K562 (cell line): ENCODE data around the gene MICAL2. TPM values are rescaled to one million over a fixed set of nuclear protein-coding genes. Genes with fewer than 3 reads are reported as not detected.

Experiments used
- GABPA ChIP-seq: fragments of 200-800 bp; sonication (Bioruptor generic); conservative IDR thresholded peaks from 2 replicates; pipeline ENCODE4 v1.6.1; 2016; ENCODE audit warnings: low read depth, missing genetic modification characterization, missing compliant biosample characterization
- GABPB1 ChIP-seq: sonication (generic); formaldehyde crosslinking; IDR thresholded peaks from 2 replicates; pipeline ENCODE4 v1.8.0; 2022; ENCODE audit warnings: mild to moderate bottlenecking, missing genetic modification reagents
- HDAC6 ChIP-seq: IDR thresholded peaks from 2 replicates; pipeline ENCODE4 v1.6.1; 2012; ENCODE audit warnings: low read depth, mild to moderate bottlenecking, control low read depth, inconsistent platforms, low read length, moderate library complexity
- KAT7 ChIP-seq: sonication (generic); formaldehyde crosslinking; IDR thresholded peaks from 2 replicates; pipeline ENCODE4 v1.8.0; 2022; ENCODE audit warnings: missing genetic modification reagents, mild to moderate bottlenecking, borderline replicate concordance
- KLF1 ChIP-seq: fragments of 450-650 bp; IDR thresholded peaks from 2 replicates; pipeline ENCODE4 v1.6.1; 2016; ENCODE audit warnings: missing genetic modification characterization, missing compliant biosample characterization
- MEF2D ChIP-seq: conservative IDR thresholded peaks from 2 replicates; pipeline ENCODE4 v1.6.1; 2016; ENCODE audit warnings: low read depth, missing genetic modification characterization, missing compliant biosample characterization
- MTA3 ChIP-seq: fragments of 450-650 bp; formaldehyde crosslinking; IDR thresholded peaks from 2 replicates; pipeline ENCODE4 v1.6.1; 2017; ENCODE audit warnings: mild to moderate bottlenecking, borderline replicate concordance
- NCOA1 ChIP-seq: fragments of 450-650 bp; IDR thresholded peaks from 2 replicates; pipeline ENCODE4 v1.6.1; 2016; ENCODE audit warnings: low read depth
- NR3C1 ChIP-seq: sonication (generic); formaldehyde crosslinking; IDR thresholded peaks from 2 replicates; pipeline ENCODE4 v1.8.1; 2022; ENCODE audit warnings: missing genetic modification reagents
- RAD21 ChIP-seq, 2 experiments: fragments of 250-450 bp in 1 of 2; fragments of 450-650 bp in 1 of 2; sonication (Bioruptor Pico) in 1 of 2; formaldehyde crosslinking in 1 of 2; IDR thresholded peaks in 1 of 2; conservative IDR thresholded peaks in 1 of 2; 2 replicates each; pipeline versions ENCODE4 v1.4.0 to v1.8.0; 2020 to 2022; ENCODE audit warnings: mild to moderate bottlenecking in 2 of 2, moderate library complexity in 1 of 2
- RBM22 ChIP-seq: fragments of 200-400 bp; formaldehyde crosslinking; IDR thresholded peaks from 2 replicates; pipeline ENCODE4 v1.6.1; 2018; ENCODE audit warnings: low read length, low read depth; ENCODE audit not compliant: poor library complexity, severe bottlenecking
- RBM25 ChIP-seq: fragments of 200-400 bp; formaldehyde crosslinking; IDR thresholded peaks from 2 replicates; pipeline ENCODE4 v1.6.1; 2018; ENCODE audit warnings: low read length, low read depth, moderate library complexity; ENCODE audit not compliant: severe bottlenecking
- TEAD2 ChIP-seq: fragments of 450-650 bp; IDR thresholded peaks from 2 replicates; pipeline ENCODE4 v1.6.1; 2016; ENCODE audit warnings: missing genetic modification characterization, control low read depth, missing compliant biosample characterization
- ZBED1 ChIP-seq: IDR thresholded peaks from 2 replicates; pipeline ENCODE4 v1.6.1; 2014
- ZBTB34 ChIP-seq: fragments of 250-450 bp; sonication (Bioruptor Pico); IDR thresholded peaks from 2 replicates; pipeline ENCODE4 v1.8.0; 2021; ENCODE audit warnings: mild to moderate bottlenecking, moderate library complexity
- polyA plus RNA-seq, 8 experiments: library from polyadenylated mRNA; depleted of rRNA in 4 of 8; stranded (reverse) in 5 of 8; unstranded in 3 of 8; fragments of >200 nt; fragmentation: Nextera tagmentation in 2 of 8; fragmentation: Illumina TruSeq in 1 of 8; extraction: Ambion mirVana in 2 of 8; extraction: Trizol in 1 of 8; gene quantifications; 2 replicates each; pipeline versions ENCODE4 v1.2.1 to v1.2.3, GENCODE V29; 2011 to 2014; ENCODE audit warnings: inconsistent platforms in 1 of 8, missing spikeins in 1 of 8
- total RNA-seq, 7 experiments: library from RNA; depleted of rRNA in 6 of 7; stranded (reverse); fragments of >200 nt in 6 of 7; fragmentation: Illumina TruSeq in 2 of 7; extraction: Trizol in 2 of 7; gene quantifications; 2 replicates each; pipeline versions ENCODE4 v1.2.1 to v1.2.3, GENCODE V29; 2011 to 2021; ENCODE audit warnings: low replicate concordance in 1 of 7
- TF ChIP-seq, protein P1 (sequence below), 2 experiments: fragments of 450-650 bp in 1 of 2; IDR thresholded peaks; 2 replicates each; pipeline ENCODE4 v1.6.1; 2011 to 2017; ENCODE audit warnings: low read depth in 2 of 2, antibody characterized with exemption in 1 of 2, borderline replicate concordance in 1 of 2, low read length in 1 of 2, mild to moderate bottlenecking in 1 of 2, mixed read lengths in 1 of 2; ENCODE audit not compliant: control insufficient read depth in 1 of 2
- TF ChIP-seq, protein P2 (sequence below): fragments of 150-350 bp; conservative IDR thresholded peaks from 2 replicates; pipeline ENCODE4 v1.6.1; 2014; ENCODE audit warnings: low read length

MICAL2 gene
- total and polyA plus RNA-seq, 9 of the 15 experiments (the other 6 are each of a cell fraction or from before 2014, with no cell fraction given) = 4.7 to 64.2 (median 33.6) TPM

GRCh38 chr11:12149672-12150225, 39.4 kb downstream of the MICAL2 start (continued):
- TF ChIP-seq MEF2D (peak; percentile 49; the same call in 1 of the 2 replicates), ZBED1 (peak; percentile 51; the same call in 1 of the 2 replicates), HDAC6 (no peak), GABPA (no peak), RAD21 (CRISPR knock-in tag; conservative IDR thresholded peaks at IDR 0.05 in 1 of 2, IDR thresholded peaks at IDR 0.05 in 1 of 2) (peak in 1 of 2 experiments; percentile 20; a peak in 3 of 4 replicates), KAT7 (CRISPR knock-in tag) (no peak), NR3C1 (CRISPR knock-in tag) (no peak), TEAD2 (tag) (no peak), NCOA1 (peak; percentile 81; the same call in 1 of the 2 replicates), GABPB1 (CRISPR knock-in tag) (no peak), ZBTB34 (CRISPR knock-in tag) (no peak), MTA3 (peak; percentile 61; the same call in 1 of the 2 replicates), RBM22 (no peak), RBM25 (no peak), KLF1 (tag) (no peak)
- TF ChIP-seq, protein P1, sequence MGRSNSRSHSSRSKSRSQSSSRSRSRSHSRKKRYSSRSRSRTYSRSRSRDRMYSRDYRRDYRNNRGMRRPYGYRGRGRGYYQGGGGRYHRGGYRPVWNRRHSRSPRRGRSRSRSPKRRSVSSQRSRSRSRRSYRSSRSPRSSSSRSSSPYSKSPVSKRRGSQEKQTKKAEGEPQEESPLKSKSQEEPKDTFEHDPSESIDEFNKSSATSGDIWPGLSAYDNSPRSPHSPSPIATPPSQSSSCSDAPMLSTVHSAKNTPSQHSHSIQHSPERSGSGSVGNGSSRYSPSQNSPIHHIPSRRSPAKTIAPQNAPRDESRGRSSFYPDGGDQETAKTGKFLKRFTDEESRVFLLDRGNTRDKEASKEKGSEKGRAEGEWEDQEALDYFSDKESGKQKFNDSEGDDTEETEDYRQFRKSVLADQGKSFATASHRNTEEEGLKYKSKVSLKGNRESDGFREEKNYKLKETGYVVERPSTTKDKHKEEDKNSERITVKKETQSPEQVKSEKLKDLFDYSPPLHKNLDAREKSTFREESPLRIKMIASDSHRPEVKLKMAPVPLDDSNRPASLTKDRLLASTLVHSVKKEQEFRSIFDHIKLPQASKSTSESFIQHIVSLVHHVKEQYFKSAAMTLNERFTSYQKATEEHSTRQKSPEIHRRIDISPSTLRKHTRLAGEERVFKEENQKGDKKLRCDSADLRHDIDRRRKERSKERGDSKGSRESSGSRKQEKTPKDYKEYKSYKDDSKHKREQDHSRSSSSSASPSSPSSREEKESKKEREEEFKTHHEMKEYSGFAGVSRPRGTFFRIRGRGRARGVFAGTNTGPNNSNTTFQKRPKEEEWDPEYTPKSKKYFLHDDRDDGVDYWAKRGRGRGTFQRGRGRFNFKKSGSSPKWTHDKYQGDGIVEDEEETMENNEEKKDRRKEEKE (IDR thresholded peaks at IDR 0.05; ENCODE audit: borderline replicate concordance in 1 of 2, control insufficient read depth in 1 of 2, low read depth in 2 of 2, low read length in 1 of 2) = peak in 1 of 2 experiments; percentile 71; a peak in 1 of 4 replicates
- TF ChIP-seq, protein P2, sequence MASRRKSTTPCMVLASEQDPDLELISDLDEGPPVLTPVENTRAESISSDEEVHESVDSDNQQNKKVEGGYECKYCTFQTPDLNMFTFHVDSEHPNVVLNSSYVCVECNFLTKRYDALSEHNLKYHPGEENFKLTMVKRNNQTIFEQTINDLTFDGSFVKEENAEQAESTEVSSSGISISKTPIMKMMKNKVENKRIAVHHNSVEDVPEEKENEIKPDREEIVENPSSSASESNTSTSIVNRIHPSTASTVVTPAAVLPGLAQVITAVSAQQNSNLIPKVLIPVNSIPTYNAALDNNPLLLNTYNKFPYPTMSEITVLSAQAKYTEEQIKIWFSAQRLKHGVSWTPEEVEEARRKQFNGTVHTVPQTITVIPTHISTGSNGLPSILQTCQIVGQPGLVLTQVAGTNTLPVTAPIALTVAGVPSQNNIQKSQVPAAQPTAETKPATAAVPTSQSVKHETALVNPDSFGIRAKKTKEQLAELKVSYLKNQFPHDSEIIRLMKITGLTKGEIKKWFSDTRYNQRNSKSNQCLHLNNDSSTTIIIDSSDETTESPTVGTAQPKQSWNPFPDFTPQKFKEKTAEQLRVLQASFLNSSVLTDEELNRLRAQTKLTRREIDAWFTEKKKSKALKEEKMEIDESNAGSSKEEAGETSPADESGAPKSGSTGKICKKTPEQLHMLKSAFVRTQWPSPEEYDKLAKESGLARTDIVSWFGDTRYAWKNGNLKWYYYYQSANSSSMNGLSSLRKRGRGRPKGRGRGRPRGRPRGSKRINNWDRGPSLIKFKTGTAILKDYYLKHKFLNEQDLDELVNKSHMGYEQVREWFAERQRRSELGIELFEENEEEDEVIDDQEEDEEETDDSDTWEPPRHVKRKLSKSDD = no peak
